Kidney capillary endothelial cell (primary cell): ENCODE measurements around the gene TSPYL6.
A peak's percentile ranks its signal among the peaks of the same experiment; 100 is the strongest.

Experiments
- DNase-seq: peaks from one replicate; pipeline ENCODE4 v3.0.0-alpha.2; 2018; ENCODE audit warnings: low spot score

Gene TSPYL6

GRCh38 chr2:54258166-54258565, 2.1 kb upstream of the TSPYL6 start:
- no peak for DNase-seq

- DNase-seq, result no peak
Observed at GRCh38 chr2:54255230-54256090, 569 bp downstream of the TSPYL6 start.

GRCh38 chr2:54254180-54254579, 1.8 kb downstream of the TSPYL6 start:
- no peak for DNase-seq

GRCh38 chr2:54249629-54250028, 6.4 kb downstream of the TSPYL6 start:
- no peak for DNase-seq

- DNase-seq, result no peak
Observed at GRCh38 chr2:54247115-54247514, 8.9 kb downstream of the TSPYL6 start.

- no peak for DNase-seq
Observed at GRCh38 chr2:54240515-54241469, 15.2 kb downstream of the TSPYL6 start.

- DNase-seq, result no peak
Observed at GRCh38 chr2:54239427-54239826, 16.6 kb downstream of the TSPYL6 start.

GRCh38 chr2:54237428-54237827, 18.6 kb downstream of the TSPYL6 start:
- no peak for DNase-seq

GRCh38 chr2:54233832-54234649, 22.0 kb downstream of the TSPYL6 start:
- no peak for DNase-seq

- DNase-seq, result no peak
Observed at GRCh38 chr2:54228945-54229344, 27.1 kb downstream of the TSPYL6 start.

- no peak for DNase-seq
Observed at GRCh38 chr2:54227798-54228197, 28.2 kb downstream of the TSPYL6 start.

GRCh38 chr2:54226260-54226659, 29.8 kb downstream of the TSPYL6 start:
- no peak for DNase-seq

- DNase-seq, result no peak
Observed at GRCh38 chr2:54224997-54225396, 31.0 kb downstream of the TSPYL6 start.

- DNase-seq, result no peak
Observed at GRCh38 chr2:54213082-54213481, 42.9 kb downstream of the TSPYL6 start.

GRCh38 chr2:54212456-54212855, 43.6 kb downstream of the TSPYL6 start:
- peak; percentile 10 for DNase-seq

GRCh38 chr2:54209379-54209778, 46.6 kb downstream of the TSPYL6 start:
- no peak for DNase-seq

- DNase-seq, result no peak
Observed at GRCh38 chr2:54208364-54209240, 47.4 kb downstream of the TSPYL6 start.

GRCh38 chr2:54207666-54208195, 48.3 kb downstream of the TSPYL6 start:
- peak; percentile 6 for DNase-seq

GRCh38 chr2:54206596-54206995, 49.4 kb downstream of the TSPYL6 start:
- peak; percentile 28 for DNase-seq

- no peak for DNase-seq
Observed at GRCh38 chr2:54204476-54204875, 51.6 kb downstream of the TSPYL6 start.
